ENCODE data around the gene CYTH1.

The CYTH1 gene

DNA sequence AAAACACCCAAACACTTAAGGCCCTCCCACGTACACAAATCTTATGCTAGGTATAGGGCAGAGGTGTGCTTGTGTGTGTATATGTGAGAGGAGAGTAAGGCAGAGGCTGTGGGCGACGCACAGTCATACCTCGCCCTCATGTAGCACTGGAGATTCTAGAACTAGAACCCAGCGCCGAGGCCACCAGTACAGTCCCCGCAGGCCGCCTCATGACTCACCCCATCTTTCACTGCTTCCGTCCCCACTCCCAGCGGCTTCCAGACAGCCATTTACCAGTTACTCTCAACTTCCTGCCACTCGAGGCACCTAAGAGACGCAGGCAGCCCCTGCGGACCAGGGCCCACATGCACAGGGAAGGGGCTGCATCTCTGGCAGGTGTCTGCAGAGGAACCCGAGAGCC is 23.2 kb upstream of the CYTH1 start:
- in situ Hi-C loops (cut with HindIII; ENCODE audit: low sequenced_read_pairs), result no loop called here

DNA sequence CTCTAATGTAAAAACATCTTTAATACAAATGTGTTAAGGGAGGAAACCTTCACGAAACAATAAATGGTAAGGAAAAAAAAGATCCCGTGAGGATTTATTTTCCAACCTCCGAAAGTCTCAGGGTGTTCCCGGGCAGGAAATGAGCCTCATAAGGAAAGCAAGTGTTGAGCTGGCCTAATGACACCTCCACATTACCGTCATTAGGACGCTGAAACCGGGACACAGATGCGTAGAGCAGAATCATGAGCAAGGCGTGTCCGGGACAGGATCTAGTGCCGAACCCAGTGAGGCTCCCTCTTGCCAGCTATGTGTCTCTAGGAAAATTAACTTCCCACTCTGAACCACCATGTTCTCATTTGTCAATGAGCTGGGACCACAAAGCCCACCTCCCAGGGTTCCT is 22.7 kb upstream of the CYTH1 start:
- in situ Hi-C loops (cut with HindIII; ENCODE audit: low sequenced_read_pairs), result no loop called here

DNA sequence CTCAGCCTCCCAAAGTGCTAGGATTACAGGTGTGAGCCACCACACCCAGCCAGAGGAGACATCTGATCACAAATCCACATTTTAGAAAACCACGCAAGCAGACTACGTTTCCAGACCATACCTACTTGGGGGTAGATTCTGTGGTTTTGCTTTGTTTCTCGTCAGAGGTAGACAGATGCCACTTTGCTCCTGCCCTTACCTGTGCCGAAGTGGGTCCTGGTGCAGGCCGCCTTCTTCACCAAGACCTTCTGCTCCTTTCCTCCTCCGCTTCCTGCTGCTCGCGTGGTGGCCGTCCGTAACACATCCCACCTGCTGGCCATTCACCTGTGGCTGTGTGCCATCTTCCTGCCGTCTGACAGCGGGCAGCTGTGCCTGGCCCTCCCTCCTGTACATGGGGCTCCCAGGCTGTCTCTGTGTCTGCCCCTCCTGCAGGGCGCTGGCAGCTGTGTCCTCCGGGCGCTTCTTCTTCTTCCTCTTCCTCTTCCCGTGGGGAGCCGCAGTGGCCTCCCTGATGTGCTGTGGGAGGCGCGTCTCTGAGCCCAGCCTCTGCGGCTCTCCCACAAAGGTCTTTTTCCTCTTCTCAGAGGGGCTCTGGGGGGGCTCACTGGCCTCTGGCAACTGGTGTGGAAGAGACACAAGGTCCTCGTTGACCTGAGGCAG is 21.2 kb upstream of the CYTH1 start:
- in situ Hi-C loops (cut with HindIII; ENCODE audit: low sequenced_read_pairs), result no loop called here

DNA sequence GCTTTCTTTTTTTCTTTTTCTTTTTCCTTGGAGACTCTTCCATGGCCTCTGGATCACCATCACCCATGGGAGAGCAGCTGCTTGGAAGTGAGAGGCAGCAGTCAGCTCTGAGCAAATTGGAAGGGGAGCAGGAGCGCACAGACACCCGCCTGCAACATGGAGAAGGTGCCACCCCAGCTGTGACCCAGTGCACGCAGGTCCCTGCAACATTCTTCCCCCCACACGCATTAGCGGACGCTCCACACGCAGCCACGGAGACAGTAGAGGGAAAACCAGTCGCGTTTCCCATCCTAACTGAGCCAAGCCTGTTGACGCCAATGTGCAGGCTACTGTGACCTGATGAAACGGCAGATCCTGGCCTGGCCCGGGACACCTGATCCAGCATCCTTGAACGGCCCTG is 20.4 kb upstream of the CYTH1 start:
- in situ Hi-C loops (cut with HindIII; ENCODE audit: low sequenced_read_pairs), result no loop called here

DNA sequence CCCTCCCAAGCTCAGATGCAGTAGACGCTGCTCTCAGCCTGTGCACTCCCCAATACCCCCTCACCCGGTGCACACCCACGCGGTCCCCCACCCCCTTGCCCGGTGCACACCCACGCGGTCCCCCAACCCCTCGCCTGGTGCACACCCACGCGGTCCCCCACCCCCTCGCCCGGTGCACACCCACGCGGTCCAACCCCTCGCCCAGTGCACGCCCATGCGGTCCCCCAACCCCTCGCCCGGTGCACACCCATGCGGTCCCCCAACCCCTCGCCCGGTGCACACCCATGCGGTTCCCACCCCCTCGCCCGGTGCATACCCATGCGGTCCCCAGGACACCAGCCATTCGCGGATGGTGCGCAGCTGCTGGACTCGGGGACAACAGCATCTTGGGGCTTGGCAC is 19.9 kb upstream of the CYTH1 start:
- in situ Hi-C loops (cut with HindIII; ENCODE audit: low sequenced_read_pairs), result no loop called here

DNA sequence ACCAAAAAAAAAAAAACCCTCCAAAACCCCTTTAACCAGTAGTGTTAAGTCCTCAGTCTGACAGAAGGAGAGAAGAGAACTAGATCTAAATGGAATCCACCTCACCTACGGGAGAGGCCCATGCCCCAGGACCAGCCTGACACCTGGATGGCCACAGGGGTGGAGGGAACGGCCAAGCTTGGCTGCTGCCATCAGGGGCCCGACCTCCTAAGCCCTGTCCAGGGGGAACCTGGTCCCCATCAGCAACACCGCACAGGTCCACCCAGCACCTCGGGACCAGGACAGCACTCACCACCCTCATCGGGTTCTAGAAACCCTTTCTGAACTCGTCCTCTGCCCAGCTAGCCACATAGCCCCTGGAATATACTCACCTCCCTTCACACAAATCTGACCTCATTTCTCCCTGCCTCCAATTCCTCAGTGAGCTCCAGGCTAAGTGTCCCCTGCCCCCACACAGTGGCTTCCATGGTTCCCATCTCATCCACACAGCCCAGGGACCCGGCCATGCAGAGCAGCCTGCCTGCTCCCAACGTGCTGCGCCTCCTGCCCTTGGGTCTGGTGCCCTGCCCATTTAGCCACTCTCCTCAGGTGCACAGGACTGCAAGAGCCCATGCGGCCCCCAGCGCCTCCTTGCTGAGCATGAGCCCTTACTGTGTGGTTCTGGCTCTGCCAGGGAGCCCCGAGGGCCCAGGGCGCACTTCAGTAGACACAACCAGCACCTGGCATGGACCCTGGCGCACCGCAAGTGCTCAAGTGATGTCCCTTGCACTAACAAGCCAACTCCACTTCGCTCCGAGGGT is 18.3 kb upstream of the CYTH1 start:
- in situ Hi-C loops (cut with HindIII; ENCODE audit: low sequenced_read_pairs), result no loop called here

DNA sequence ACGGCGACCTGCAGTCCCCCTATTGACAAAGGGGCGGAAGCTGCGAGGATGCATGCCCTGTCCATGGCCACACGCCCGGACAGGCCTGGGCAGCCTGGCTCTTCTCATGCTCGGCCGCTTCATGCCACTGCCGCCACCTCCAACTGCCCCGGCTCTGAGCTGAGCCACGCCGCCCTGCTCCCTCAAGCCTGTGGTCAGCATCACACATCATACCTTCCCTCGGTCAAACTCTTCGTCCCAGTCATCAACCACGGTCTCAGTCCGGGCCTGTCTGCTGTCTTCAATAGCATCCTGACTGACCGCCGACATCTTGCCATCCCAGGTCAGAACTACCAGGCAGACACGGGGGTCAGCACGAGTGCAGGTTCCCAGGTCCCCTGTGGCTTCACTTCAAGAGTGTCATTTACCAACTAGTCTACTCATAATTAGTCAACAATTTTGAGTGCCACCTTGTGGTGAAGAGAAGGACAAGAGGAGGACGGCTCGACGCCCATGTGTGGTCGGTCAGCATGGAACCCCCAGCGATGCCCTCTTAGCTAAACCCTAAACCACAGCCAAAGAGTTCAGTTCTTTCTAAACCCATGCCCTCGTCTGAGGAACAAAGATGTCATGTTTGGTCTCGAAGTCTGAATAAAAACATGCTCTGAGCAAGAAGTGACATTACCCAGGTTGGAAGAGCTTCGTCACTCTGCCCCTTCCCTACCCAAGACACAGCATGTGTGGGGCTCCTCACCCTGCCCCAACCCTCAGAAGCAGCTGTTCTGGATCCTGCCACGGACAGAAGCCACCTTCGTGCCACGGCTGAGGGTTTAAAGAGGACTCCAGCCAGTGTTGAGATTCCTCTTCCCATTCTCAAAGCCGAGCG is 16.9 kb upstream of the CYTH1 start:
- in situ Hi-C loops (cut with HindIII; ENCODE audit: low sequenced_read_pairs), result no loop called here

DNA sequence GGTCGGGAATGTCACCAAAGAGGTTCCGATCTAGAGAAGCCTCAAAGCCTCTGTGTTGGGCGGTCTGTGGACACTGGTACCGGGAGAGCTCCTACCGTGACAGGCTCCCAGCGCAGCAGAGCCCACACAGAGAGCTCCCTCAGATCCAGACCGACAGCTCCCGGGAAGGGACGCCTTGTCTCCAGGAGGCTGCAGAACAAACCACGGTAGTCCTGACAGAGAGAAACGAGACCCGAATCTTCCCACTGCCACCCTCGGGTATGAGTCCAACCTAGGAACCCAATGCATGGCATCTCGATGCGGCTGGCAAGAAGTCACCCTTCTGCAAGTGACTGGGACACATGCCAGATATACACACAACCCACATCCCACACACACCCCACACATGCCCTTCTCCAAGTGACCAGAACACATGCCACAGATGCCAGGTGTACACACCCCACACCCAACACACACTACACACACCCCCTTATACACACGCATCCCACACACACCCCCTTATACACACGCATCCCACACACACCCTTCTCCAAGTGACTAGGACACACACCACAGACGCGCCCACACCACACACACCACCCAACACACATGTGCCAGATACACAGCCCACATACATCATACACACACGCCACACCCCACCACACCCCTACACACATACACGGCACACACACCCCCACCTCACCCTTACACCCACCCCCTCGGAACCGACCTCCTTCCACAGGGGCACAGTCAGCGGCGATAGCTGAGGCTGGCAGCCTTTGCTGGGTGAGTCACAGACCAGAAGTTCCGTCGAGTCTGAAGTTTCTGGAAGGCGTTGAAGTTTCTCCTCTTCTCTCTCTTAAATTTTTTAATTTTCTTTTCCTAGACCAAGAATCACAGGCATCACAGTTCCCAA is 15.9 kb upstream of the CYTH1 start:
- in situ Hi-C loops (cut with HindIII; ENCODE audit: low sequenced_read_pairs), result no loop called here

DNA sequence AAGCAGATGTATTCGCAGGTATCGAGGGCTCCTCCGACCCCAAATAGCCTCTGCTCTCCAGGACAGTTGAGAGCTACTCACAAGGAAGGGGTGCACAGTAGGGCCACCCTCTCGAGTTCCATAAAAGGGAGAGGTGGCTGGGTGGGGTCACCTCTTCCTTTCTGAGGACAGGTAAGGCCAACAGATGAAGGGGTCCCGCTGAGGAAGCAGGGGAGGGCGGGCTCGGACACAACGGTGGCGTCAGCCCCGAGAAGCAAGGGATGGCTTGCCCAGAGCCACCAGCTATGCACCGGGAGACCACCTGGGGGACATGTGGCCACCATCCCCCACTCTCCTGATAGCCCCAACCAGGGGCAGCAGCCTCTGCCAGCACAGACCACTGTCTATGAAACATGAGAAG is 15.1 kb upstream of the CYTH1 start:
- in situ Hi-C loops (cut with HindIII; ENCODE audit: low sequenced_read_pairs), result no loop called here

DNA sequence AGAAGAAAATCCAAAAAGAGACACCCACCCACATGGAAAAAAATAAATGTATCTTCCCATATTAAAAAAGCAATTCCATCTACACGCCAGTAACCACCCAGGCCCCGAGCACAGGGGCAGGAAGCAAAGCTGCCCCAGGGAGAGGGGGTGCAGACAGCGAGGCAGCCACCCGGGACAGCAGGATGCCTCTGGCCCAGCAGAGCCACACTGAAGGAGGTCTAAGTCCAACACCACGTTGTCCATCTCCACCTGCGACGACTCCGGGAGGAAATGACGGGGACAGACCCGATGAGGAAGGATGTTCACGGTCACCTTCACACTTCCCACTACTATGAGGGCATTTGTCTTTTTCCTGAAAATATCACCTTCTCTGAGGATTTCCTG is 14.4 kb upstream of the CYTH1 start:
- in situ Hi-C loops (cut with HindIII; ENCODE audit: low sequenced_read_pairs), result no loop called here

DNA sequence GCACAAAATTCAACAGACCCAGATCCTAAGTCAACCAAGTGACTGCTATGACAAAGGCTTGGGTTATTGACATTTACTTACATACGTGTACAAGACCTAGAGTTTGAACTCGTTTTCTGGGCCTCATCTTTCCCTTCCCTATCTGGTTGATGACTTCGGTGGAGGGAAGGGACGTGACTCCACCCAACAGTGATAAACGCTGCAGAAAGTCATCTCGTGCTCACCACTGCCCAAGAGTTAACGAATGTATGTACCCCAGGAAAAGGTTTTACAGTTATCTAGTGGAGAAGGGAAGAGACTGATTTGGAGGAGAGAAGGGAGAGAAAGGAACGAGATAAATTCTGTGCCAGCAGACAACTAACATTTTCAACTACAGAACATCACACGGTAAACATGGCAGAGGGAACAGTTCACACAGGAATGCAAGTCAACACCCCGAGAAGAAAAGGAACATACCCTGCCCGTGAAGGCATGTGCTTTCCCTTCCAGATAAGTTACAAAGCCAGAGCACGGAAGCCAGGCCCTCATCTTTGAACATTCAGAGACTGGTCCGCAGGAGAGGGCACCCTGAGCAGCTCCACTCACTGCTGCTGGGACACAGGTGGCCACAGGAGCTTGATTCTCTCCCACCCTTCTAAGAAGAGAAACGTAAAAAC is 13.9 kb upstream of the CYTH1 start:
- in situ Hi-C loops (cut with HindIII; ENCODE audit: low sequenced_read_pairs), result no loop called here

DNA sequence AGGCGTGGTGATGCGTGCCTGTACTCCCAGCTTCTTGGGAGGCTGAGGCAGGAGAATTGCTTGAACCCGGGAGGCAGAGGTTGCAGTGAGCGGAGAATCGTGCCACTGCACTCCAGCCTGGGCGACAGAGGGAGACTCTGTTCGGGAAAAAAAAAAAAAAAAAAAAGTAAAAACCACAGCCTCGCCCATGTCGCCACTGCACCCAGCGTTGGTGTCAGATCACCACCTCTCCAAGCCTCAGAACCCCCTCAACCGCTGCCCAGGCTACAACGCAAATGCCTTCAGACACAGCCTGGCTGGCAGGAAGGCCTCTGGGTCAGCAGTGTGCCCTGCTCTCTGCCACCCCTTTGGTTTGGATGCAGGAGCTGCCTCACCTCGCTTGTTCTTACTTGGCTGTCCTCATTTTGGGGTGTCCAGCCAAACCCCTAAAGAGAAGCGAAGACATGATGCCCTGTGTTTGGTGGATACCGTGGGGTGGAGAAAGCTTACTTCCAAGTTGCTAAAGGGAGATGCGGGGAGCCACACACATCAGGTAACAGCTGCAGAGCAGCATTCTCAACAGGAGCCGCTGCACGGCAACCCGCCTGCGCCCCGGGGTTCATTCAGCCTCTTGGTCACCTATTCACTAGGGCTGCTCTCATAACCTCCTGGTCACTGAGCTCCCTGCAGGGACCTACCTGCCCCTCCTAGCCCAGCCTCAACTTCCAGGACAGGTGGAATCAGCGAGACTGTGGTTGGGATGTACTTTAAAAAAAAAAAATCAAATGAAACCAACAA is 13.0 kb upstream of the CYTH1 start:
- in situ Hi-C loops (cut with HindIII; ENCODE audit: low sequenced_read_pairs), result no loop called here

DNA sequence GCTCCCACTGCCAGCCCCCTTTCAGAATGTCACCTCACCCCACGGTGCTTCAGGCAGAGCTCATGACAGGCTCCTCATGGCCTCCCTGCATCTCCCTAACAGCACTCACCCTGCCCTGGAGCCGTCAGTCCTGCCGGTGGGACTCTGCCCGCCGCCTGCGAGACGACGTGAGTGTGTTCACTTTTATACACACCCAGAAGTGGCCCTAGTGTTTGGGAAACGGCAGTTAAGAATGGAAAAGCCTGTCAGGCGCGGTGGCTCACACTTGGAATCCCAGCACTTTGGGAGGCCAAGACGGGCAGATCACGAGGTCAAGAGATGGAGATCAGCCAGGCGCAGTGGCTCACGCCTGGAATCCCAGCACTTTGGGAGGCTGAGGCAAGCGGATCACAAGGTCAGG is 12.3 kb upstream of the CYTH1 start:
- in situ Hi-C loops (cut with HindIII; ENCODE audit: low sequenced_read_pairs), result no loop called here

DNA sequence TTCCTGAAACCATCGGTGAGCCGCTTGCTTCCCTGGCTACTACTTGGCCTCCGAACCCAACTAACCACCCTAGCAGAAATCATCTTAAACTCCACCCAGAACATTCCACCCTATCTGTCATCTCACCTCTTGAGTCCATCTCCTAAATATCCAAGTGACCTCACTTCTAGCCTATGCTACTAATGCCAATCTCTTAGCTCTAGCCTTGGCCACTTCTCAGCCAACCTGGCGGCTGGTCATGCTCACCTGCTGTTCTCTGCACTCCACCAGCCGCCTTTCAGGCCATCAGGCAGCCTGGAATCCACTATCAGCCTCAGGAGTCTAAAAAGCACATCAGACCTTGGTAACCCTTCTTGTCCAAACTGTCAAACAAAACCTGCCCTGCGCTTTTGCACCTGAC is 11.9 kb upstream of the CYTH1 start:
- in situ Hi-C loops (cut with HindIII; ENCODE audit: low sequenced_read_pairs), result no loop called here

DNA sequence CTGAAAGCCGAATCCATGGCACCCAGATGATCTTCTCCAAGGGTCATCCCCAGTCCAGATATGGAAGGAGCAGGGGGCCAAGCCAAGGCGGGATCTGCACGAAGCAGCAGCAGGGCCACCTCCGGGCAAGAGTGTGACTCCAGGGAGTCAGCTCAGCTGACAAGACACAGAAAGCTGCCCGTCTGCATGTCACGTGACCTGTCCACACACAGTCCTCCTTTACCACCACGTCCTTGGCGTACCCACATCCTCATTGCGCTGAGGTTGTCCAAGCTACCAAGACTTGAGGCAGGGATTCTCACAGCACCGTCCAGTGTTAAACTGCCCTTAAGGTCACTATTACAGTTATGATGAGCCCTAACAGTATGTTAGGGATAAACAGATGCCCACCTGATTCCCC is 11.3 kb upstream of the CYTH1 start:
- in situ Hi-C loops (cut with HindIII; ENCODE audit: low sequenced_read_pairs), result no loop called here

DNA sequence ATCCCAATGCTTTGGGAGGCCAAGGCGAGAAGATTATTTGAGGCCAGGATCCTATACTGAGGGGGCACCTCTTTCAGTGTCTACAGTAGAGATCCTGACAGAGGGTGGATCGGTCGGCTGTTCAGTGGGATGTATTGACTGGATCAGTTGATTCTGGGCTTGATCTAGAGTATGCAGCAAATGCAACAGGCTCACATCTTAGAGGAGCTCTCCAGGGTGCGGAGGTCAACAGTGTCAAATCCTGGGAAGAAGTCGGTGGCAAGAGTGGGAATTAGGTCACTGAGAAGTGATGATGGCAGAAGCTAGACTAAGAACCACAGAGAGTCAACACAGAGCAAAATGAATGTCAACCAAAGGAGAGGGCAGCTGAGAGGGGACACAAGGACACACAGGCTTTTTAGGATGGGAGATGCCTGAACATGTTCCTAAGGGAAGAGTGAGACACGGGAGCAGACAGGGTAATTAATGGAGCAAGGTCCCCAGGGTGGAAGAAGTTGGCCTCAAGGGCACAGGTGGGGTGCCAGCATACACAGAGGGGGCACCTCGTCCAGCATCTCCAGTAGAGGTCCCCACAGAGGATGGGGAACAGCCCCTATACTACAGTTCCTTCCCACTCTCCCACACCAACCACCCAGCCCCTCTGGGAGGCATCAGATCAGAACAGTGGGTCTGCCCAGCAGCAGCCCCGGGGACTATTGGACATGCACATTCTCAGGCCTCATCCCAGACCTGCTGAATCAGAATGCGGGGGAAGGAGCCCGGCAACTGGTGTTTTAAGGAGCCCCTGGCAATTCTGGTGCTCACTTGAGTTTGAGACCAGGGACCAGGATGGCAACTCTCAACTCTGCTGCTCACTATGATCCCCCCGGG is 10.0 kb upstream of the CYTH1 start:
- in situ Hi-C loops (cut with HindIII; ENCODE audit: low sequenced_read_pairs), result no loop called here

DNA sequence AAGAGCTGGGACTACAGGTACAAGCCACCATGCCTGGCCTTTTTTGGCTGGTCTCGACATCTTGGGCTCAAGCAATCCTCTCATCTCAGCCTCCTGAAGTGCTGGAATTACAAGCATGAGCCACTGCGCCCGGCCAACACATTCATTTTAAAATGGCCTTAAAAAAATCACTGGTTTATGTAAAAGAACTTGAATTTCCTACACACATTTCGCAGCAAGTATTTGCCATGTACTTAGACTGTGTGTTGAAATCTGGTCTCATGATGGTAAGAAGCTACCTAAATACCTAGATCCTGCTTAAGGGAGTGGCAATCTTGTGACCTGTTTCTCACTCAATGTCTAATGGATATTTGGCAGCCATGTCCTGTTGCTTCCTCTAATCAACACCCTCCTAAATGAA is 8.5 kb upstream of the CYTH1 start:
- in situ Hi-C loops (cut with HindIII; ENCODE audit: low sequenced_read_pairs), result no loop called here

DNA sequence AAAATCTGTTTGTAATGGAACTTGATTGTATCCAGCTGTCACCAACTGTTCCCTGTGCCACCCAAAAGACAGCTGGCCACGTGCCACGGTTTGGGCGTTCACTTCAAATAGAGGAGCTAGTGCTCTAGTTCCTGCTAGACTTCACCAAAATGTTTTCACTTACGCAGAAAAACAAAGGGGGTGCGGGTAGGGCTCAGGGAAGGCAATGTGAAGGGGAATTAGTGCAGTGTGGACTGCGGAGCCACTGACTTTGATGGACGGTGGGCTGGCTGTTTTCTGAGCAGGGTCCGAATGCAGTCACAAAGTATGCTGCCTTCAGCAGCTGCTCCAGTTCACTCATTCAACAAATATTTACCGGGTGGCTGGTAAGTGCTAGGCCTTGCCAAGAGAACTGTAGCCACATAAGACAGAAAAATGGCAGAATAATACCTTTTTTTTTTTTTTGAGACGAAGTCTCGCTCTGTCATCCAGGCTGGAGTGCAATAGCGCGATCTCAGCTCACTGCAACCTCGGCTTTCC is 7.6 kb upstream of the CYTH1 start:
- in situ Hi-C loops (cut with HindIII; ENCODE audit: low sequenced_read_pairs), result no loop called here
